Measurements from ENCODE around the gene MKS1. TPM values are rescaled to one million over a fixed set of nuclear protein-coding genes. Genes with fewer than 3 reads are reported as not detected.

Gene MKS1
- total RNA-seq, 1 experiment from 2014 or later, result 24.8 TPM

GRCh38 chr17:58208344-58208743 lies 10.7 kb downstream of the MKS1 start:
- Histone ChIP-seq H2BK20ac (ENCODE audit: low read depth, low read length, poor library complexity, severe bottlenecking) (no peak overlapping the region), H2AK5ac (ENCODE audit: insufficient read length, low read length) (no peak overlapping the region), H2AFZ (ENCODE audit: low read length) (no peak overlapping the region), H3K9me3 (ENCODE audit: control insufficient read depth, low read depth, low read length) (no peaks in the 10 kb centered on the region), H2BK5ac (ENCODE audit: insufficient read length, low read length) (no peak overlapping the region), H3K27me3 (ENCODE audit: insufficient read depth, low read length) (no peaks in the 10 kb centered on the region), H4K5ac (ENCODE audit: insufficient read length, low read depth, low read length) (no peak overlapping the region), H3K23ac (ENCODE audit: insufficient read length, low read depth, low read length) (no peak overlapping the region), H4K8ac (replicated peaks; ENCODE audit: insufficient read length, low read depth, low read length) (no peak overlapping the region), H3K23me2 (ENCODE audit: insufficient read length, low read depth, low read length, poor library complexity, severe bottlenecking) (no peaks in the 10 kb centered on the region), H2BK15ac (ENCODE audit: low read depth, low read length) (no peak overlapping the region), H3K18ac (ENCODE audit: insufficient read length, low read depth, low read length) (no peak overlapping the region), H2BK12ac (ENCODE audit: insufficient read length, low read depth, low read length) (no peak overlapping the region), H3K14ac (ENCODE audit: insufficient read depth, low read length) (no peak overlapping the region), H3K79me1 (ENCODE audit: insufficient read depth, low read depth, low read length, poor library complexity, severe bottlenecking) (no peaks in the 10 kb centered on the region), H3K27ac (ENCODE audit: insufficient read length, low read depth, low read length) (no peak overlapping the region), H3K4ac (ENCODE audit: low read depth, low read length) (no peak overlapping the region), H3K9ac (ENCODE audit: extremely low read depth, insufficient read length, low read length) (no peak overlapping the region), H3K79me2 (ENCODE audit: insufficient read depth, low read length) (no peaks in the 10 kb centered on the region), H3K4me2 (ENCODE audit: insufficient read depth, insufficient read length, low read length) (no peak overlapping the region), H4K20me1 (ENCODE audit: control insufficient read depth, insufficient read depth, insufficient read length) (no peaks in the 10 kb centered on the region), H3K56ac (ENCODE audit: insufficient read length, low read depth, low read length) (no peak overlapping the region), H3T11ph (ENCODE audit: low read length) (no peak overlapping the region), H2BK120ac (ENCODE audit: low read depth, low read length, poor library complexity, severe bottlenecking) (no peak overlapping the region), H4K91ac (ENCODE audit: insufficient read length, low read depth, low read length) (no peak overlapping the region), H3K4me1 (ENCODE audit: insufficient read depth, low read length) (no peaks in the 10 kb centered on the region)
- H3K27ac Mint-ChIP-seq, result no peak overlapping the region
- peak; percentile 16 for DNase-seq
- H3K36me3 Mint-ChIP-seq (ENCODE audit: insufficient read depth in 1 of 3, low read depth in 3 of 3), result peaks cover 9 to 42% (median 32%) of the 10 kb centered on the region in 3 experiments; a peak in 6 of 7 replicates
- no peaks in the 10 kb centered on the region for H3K4me1 Mint-ChIP-seq
- WGBS (ENCODE audit: extremely low coverage, insufficient read length, low lambda C conversion rate), result no CpG with 5 or more reads among the region's 5 CpGs
- no peak for TF ChIP-seq CTCF (conservative IDR thresholded peaks at IDR 0.05)
- no peaks in the 10 kb centered on the region for H3K27me3 Mint-ChIP-seq (ENCODE audit: low read depth)
- H3K9me3 Mint-ChIP-seq, result no peaks in the 10 kb centered on the region
- H3K4me3 Mint-ChIP-seq, result no peak overlapping the region
